Hepatocyte (in vitro differentiated cells): Measurements from ENCODE around the gene SPAG4. TPM values are rescaled to one million over a fixed set of nuclear protein-coding genes. Genes with fewer than 3 reads are reported as not detected.

Experiments
- DNase-seq: peaks from one replicate; pipeline ENCODE4 v3.0.0-alpha.2; 2016; ENCODE audit warnings: low spot score
- H2AFZ ChIP-seq: fragments of 200-600 bp; sonication (generic); 2 replicates; pipeline ENCODE4 v1.6.0; 2016; ENCODE audit warnings: antibody characterized with exemption, mild to moderate bottlenecking
- H3K27ac ChIP-seq: fragments of 200-600 bp; sonication (generic); 2 replicates; pipeline ENCODE4 v1.5.1; 2016; ENCODE audit warnings: mild to moderate bottlenecking
- H3K27me3 ChIP-seq: fragments of 200-600 bp; sonication (generic); 2 replicates; pipeline ENCODE4 v1.6.1; 2016
- H3K36me3 ChIP-seq: fragments of 200-600 bp; sonication (generic); replicated peaks from 2 replicates; pipeline ENCODE4 v1.5.1; 2016; ENCODE audit warnings: low read depth; ENCODE audit not compliant: insufficient read depth
- H3K4me1 ChIP-seq: fragments of 200-600 bp; sonication (generic); 2 replicates; pipeline ENCODE4 v1.5.1; 2016; ENCODE audit warnings: mild to moderate bottlenecking, moderate library complexity; ENCODE audit not compliant: insufficient read depth
- H3K4me2 ChIP-seq: fragments of 200-600 bp; sonication (generic); 2 replicates; pipeline ENCODE4 v1.6.0; 2016
- H3K4me3 ChIP-seq: fragments of 200-600 bp; sonication (generic); 2 replicates; pipeline ENCODE4 v1.5.1; 2016; ENCODE audit warnings: mild to moderate bottlenecking
- H3K79me2 ChIP-seq: fragments of 200-600 bp; sonication (generic); 2 replicates; pipeline ENCODE4 v1.6.0; 2017; ENCODE audit warnings: mild to moderate bottlenecking
- H3K9me2 ChIP-seq: fragments of 200-600 bp; sonication (generic); replicated peaks from 2 replicates; pipeline ENCODE4 v1.6.0; 2017; ENCODE audit warnings: mild to moderate bottlenecking; ENCODE audit not compliant: insufficient read depth
- H3K9me3 ChIP-seq: fragments of 200-600 bp; sonication (generic); 2 replicates; pipeline ENCODE4 v1.5.1; 2016; ENCODE audit warnings: low read depth, mild to moderate bottlenecking
- H4K20me1 ChIP-seq: fragments of 200-600 bp; sonication (generic); 2 replicates; pipeline ENCODE4 v1.6.0; 2016; ENCODE audit warnings: mild to moderate bottlenecking; ENCODE audit not compliant: insufficient read depth, poor library complexity, severe bottlenecking
- EZH2 ChIP-seq: fragments of 200-600 bp; sonication (generic); IDR thresholded peaks from 2 replicates; pipeline ENCODE4 v1.6.1; 2016; ENCODE audit warnings: antibody characterized with exemption, mild to moderate bottlenecking, borderline replicate concordance
- EZH2phosphoT487 ChIP-seq: fragments of 200-600 bp; sonication (generic); IDR thresholded peaks from one replicate; pipeline ENCODE4 v1.6.1; 2018; ENCODE audit warnings: antibody characterized with exemption, mild to moderate bottlenecking, low read depth, moderate library complexity; ENCODE audit not compliant: unreplicated experiment, severe bottlenecking
- WGBS: methylation state at CpG from one replicate; pipeline ENCODE4 v1.1.6; 2016; ENCODE audit warnings: low lambda C conversion rate; ENCODE audit errors: missing lambda C conversion rate; 5-methylcytosine and 5-hydroxymethylcytosine counted together
- polyA plus RNA-seq: library from polyadenylated mRNA; unstranded; fragments of >200 nt; fragmentation: Nextera tagmentation; extraction: Ambion mirVana; gene quantifications from 2 replicates; pipeline ENCODE4 v1.2.1, GENCODE V29; 2016
- total RNA-seq: library from RNA; depleted of rRNA; stranded (reverse); fragments of >200 nt; gene quantifications from 2 replicates; pipeline ENCODE4 v1.2.3, GENCODE V29; 2014
- TF ChIP-seq, protein P1 (sequence below): fragments of 200-600 bp; sonication (generic); IDR thresholded peaks from 2 replicates; pipeline ENCODE4 v1.5.1; 2016; ENCODE audit warnings: antibody characterized with exemption, mild to moderate bottlenecking; ENCODE audit not compliant: poor library complexity

Gene SPAG4, protein sequence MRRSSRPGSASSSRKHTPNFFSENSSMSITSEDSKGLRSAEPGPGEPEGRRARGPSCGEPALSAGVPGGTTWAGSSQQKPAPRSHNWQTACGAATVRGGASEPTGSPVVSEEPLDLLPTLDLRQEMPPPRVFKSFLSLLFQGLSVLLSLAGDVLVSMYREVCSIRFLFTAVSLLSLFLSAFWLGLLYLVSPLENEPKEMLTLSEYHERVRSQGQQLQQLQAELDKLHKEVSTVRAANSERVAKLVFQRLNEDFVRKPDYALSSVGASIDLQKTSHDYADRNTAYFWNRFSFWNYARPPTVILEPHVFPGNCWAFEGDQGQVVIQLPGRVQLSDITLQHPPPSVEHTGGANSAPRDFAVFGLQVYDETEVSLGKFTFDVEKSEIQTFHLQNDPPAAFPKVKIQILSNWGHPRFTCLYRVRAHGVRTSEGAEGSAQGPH
- total RNA-seq (7.9 and 11.0 TPM in 2 replicates), polyA plus RNA-seq (6.6 and 10.5 TPM in 2 replicates)

DNA sequence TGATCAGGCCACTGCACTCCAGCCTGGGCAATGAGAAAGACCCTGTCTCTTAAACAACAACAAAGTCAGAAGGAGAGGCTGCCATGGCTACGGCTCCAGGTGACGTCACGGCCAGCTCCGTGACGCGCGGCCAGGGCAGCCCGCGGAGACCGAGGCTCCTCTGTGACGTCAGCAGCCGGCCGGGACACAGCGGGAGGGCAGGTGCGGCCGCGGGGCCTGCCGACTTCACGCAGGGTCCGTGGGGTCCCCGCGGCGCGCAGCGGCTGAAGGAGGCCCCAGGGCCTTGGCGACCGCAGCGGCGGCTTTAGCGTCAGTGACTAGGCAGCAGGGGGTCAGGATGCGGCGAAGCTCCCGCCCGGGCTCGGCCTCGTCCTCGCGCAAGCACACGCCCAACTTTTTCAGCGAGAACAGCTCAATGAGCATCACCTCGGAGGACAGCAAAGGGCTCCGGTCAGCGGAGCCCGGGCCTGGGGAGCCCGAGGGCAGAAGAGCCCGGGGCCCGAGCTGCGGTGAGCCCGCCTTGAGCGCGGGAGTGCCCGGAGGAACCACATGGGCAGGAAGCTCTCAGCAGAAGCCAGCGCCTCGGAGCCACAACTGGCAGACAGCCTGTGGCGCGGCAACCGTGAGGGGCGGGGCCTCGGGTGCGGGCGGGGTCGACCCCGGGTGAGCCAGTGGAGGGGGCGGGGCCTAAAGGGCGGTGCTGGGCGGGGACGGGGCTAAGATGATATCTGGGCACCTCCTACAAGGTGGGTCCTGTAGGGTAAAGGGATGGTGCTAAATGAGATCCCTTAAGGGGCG lies at the start of gene SPAG4:
Gene SPAG4, plus strand, starts transcription at position 163 of the 798 bp plus-strand sequence. Its CDS starts 175 bp downstream, at position 338.
- Histone ChIP-seq H3K4me1 (peaks cover 8% of the 10 kb centered on the region), H3K27me3 (no peaks in the 10 kb centered on the region), H3K4me2 (peak within 1 kb of the TSS; percentile 97), H3K27ac (peak within 1 kb of the TSS; percentile 88), H3K36me3 (no peaks in the 10 kb centered on the region), H2AFZ (peak within 1 kb of the TSS; percentile 86), H3K4me3 (peak within 1 kb of the TSS; percentile 31), H4K20me1 (no peaks in the 10 kb centered on the region), H3K79me2 (no peaks in the 10 kb centered on the region), H3K9me3 (no peaks in the 10 kb centered on the region), H3K9me2 (no peaks in the 10 kb centered on the region)
- DNase-seq, result peak; percentile 99
- 3% methylated on average over 59 of the region's 68 CpGs for WGBS
- no peak for TF ChIP-seq EZH2phosphoT487
- TF ChIP-seq EZH2, result no peak
- TF ChIP-seq, protein P1, sequence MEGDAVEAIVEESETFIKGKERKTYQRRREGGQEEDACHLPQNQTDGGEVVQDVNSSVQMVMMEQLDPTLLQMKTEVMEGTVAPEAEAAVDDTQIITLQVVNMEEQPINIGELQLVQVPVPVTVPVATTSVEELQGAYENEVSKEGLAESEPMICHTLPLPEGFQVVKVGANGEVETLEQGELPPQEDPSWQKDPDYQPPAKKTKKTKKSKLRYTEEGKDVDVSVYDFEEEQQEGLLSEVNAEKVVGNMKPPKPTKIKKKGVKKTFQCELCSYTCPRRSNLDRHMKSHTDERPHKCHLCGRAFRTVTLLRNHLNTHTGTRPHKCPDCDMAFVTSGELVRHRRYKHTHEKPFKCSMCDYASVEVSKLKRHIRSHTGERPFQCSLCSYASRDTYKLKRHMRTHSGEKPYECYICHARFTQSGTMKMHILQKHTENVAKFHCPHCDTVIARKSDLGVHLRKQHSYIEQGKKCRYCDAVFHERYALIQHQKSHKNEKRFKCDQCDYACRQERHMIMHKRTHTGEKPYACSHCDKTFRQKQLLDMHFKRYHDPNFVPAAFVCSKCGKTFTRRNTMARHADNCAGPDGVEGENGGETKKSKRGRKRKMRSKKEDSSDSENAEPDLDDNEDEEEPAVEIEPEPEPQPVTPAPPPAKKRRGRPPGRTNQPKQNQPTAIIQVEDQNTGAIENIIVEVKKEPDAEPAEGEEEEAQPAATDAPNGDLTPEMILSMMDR, result no peak

DNA sequence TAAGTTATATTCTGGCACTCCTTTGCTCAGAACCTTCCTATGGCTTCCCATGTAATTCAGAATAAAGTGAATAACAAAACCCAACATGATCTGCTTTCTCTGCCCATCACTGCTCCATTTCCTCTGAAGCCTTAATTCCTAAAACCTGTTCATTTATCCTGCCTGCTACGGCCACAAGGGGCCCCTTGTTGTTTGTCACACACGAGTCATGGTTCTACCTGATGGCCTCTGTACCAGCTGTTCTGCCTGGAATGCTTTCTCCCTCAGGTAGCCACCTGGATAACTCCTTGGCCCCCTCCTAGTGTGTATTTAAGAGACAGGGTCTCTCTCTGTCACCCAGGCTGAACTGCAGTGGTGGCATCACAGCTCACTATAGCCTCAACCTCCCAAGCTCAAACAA lies 47.0 kb upstream of the SPAG4 start:
- Histone ChIP-seq H2AFZ (no peak overlapping the region), H4K20me1 (no peaks in the 10 kb centered on the region), H3K4me3 (no peak overlapping the region), H3K27me3 (no peaks in the 10 kb centered on the region), H3K4me2 (no peak overlapping the region), H3K9me3 (no peaks in the 10 kb centered on the region), H3K36me3 (no peaks in the 10 kb centered on the region), H3K4me1 (no peaks in the 10 kb centered on the region), H3K9me2 (no peaks in the 10 kb centered on the region), H3K79me2 (no peaks in the 10 kb centered on the region), H3K27ac (no peak overlapping the region)
- no peak for TF ChIP-seq EZH2
- TF ChIP-seq, protein P1, result peak; percentile 26
- 15% methylated on average over 2 of the region's 2 CpGs for whole genome bisulfite sequencing
- peak; percentile 38 for DNase-seq

DNA sequence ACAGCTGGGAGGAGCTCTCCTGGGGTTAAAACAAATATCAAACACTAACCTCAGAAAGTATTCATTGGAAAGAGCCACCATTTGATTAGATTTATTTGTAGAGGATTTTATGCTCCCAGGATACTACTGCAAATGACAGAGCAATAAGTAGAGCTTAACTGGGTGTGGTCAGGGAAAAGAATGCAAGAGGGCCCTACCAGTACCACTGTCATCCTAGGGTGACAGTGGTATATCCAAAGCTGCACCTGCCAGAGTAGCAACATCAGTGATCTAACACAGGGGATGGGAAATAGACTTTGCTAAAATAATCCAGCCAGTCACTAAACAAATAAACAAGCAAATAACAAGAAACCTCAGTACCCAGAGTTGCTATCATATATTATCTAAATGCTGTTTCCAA lies 44.1 kb upstream of the SPAG4 start:
- H3K27ac ChIP-seq, result no peak overlapping the region
- H3K27me3 ChIP-seq, result no peaks in the 10 kb centered on the region
- H3K4me2 ChIP-seq, result no peak overlapping the region
- no peaks in the 10 kb centered on the region for H3K36me3 ChIP-seq
- peaks cover 3% of the 10 kb centered on the region for H3K4me1 ChIP-seq
- H3K4me3 ChIP-seq, result no peak overlapping the region
- H2AFZ ChIP-seq, result no peak overlapping the region
- TF ChIP-seq, protein P1, result no peak
- no peak for TF ChIP-seq EZH2
- no peak for TF ChIP-seq EZH2phosphoT487
- no peaks in the 10 kb centered on the region for H3K79me2 ChIP-seq
- H3K9me3 ChIP-seq, result no peaks in the 10 kb centered on the region
- no peak for DNase-seq
- H4K20me1 ChIP-seq, result no peaks in the 10 kb centered on the region
- H3K9me2 ChIP-seq, result no peaks in the 10 kb centered on the region
